Keratinocyte (primary cell): ENCODE measurements around the gene DCK.

Experiments used
- CTCF ChIP-seq, 3 experiments: IDR thresholded peaks in 1 of 3; conservative IDR thresholded peaks in 1 of 3; optimal IDR thresholded peaks in 1 of 3; 2 replicates in 2 of 3; 3 replicates in 1 of 3; pipeline versions ENCODE3 to v1.5.1; 2011; ENCODE audit warnings: low read length in 3 of 3, mild to moderate bottlenecking in 3 of 3, moderate library complexity in 2 of 3, control low read depth in 1 of 3, inconsistent platforms in 1 of 3; ENCODE audit not compliant: insufficient read depth in 2 of 3; ENCODE audit errors: extremely low read depth in 1 of 3
- EZH2 ChIP-seq: IDR thresholded peaks from one replicate; pipeline ENCODE4 v1.6.1; 2012; ENCODE audit warnings: inconsistent platforms, mild to moderate bottlenecking, low read length, moderate library complexity

GRCh38 chr4:70992391-70992881, 1.0 kb upstream of the DCK start:
- TF ChIP-seq CTCF (optimal IDR thresholded peaks at IDR 0.05 in 1 of 3, IDR thresholded peaks at IDR 0.05 in 1 of 3, conservative IDR thresholded peaks at IDR 0.05 in 1 of 3; ENCODE audit: extremely low read depth in 1 of 3, insufficient read depth in 2 of 3, low read length in 3 of 3) (no peak), EZH2 (no peak)
